HG03558 (cell line): Measurements from ENCODE around the gene FDXR.

Source experiments
- ATAC-seq: cut with Tn5 transposase; IDR thresholded peaks from one replicate; pipeline ENCODE4 v1.9.1; 2021; ENCODE audit warnings: moderate number of reproducible peaks; ENCODE audit not compliant: unreplicated experiment; ENCODE audit errors: extremely low read depth

The FDXR gene

GRCh38 chr17:74860872-74861661 is 11.7 kb downstream of the FDXR start:
- no peak for ATAC-seq

GRCh38 chr17:74860229-74860871 is 12.4 kb downstream of the FDXR start:
- no peak for ATAC-seq

GRCh38 chr17:74859459-74860228 is 13.2 kb downstream of the FDXR start, which contains the start of gene GRIN2C:
GRIN2C (minus strand) TSS chr17:74859885; CDS start chr17:74855092, 4,793 bp downstream.
- ATAC-seq, result no peak

GRCh38 chr17:74858672-74859458 is 13.9 kb downstream of the FDXR start:
- no peak for ATAC-seq

GRCh38 chr17:74857191-74857590 is 15.6 kb downstream of the FDXR start:
- no peak for ATAC-seq

- ATAC-seq, result no peak
These were observed 16.7 kb downstream of the FDXR start for GRCh38 chr17:74856112-74856511.

GRCh38 chr17:74855323-74855722 is 17.5 kb downstream of the FDXR start:
- no peak for ATAC-seq

GRCh38 chr17:74854792-74855191 is 18.0 kb downstream of the FDXR start:
- no peak for ATAC-seq

GRCh38 chr17:74853669-74854068 is 19.1 kb downstream of the FDXR start:
- ATAC-seq, result no peak

GRCh38 chr17:74853048-74853397 is 19.8 kb downstream of the FDXR start:
- no peak for ATAC-seq

GRCh38 chr17:74852237-74853047 is 20.4 kb downstream of the FDXR start:
- no peak for ATAC-seq

- ATAC-seq, result no peak
These were observed 21.1 kb downstream of the FDXR start for GRCh38 chr17:74851612-74852236.

- ATAC-seq, result no peak
These were observed 21.9 kb downstream of the FDXR start for GRCh38 chr17:74850914-74851313.

GRCh38 chr17:74850310-74850709 is 22.5 kb downstream of the FDXR start:
- no peak for ATAC-seq

GRCh38 chr17:74848656-74849399 is 24.0 kb downstream of the FDXR start:
- no peak for ATAC-seq

- ATAC-seq, result no peak
These were observed 26.2 kb downstream of the FDXR start for GRCh38 chr17:74846621-74847020.

- no peak for ATAC-seq
These were observed 29.5 kb downstream of the FDXR start for GRCh38 chr17:74843352-74843627.

GRCh38 chr17:74842599-74843351 is 30.0 kb downstream of the FDXR start:
- no peak for ATAC-seq
